K562 (cell line): ENCODE data around the gene CBL. TPM values are rescaled to one million over a fixed set of nuclear protein-coding genes. Genes with fewer than 3 reads are reported as not detected.

Experiments
- ATAC-seq: fragments of 200-7000 bp; cut with Tn5 transposase; 3 replicates; pipeline ENCODE4 v1.9.1; 2020; ENCODE audit warnings: moderate library complexity
- BruUV-seq: library from RNA; stranded (reverse); fragments of 400-500 nt; replicated peaks from 2 replicates; lab custom pipeline; 2021; lab: Mats Ljungman, UMichigan
- CTCF ChIA-PET: fragments of 300-600 bp; formaldehyde crosslinking; extraction: SDS; loops from one replicate; lab custom pipeline; 2021; ENCODE audit warnings: low intra/inter-chr PET ratio; lab: Yijun Ruan, JAX
- POLR2A ChIA-PET: fragments of 300-600, 350-650 bp; sonication (Branson Sonifier 250); formaldehyde crosslinking; extraction: SDS; loops from one replicate; lab custom pipeline; 2021; ENCODE audit warnings: antibody characterized with exemption, inconsistent platforms; lab: Yijun Ruan, JAX
- DNase-seq, 4 experiments: peaks; one replicate each; pipeline versions ENCODE4 v3.0.0 to v3.0.0-alpha.2; 2011 to 2018; ENCODE audit warnings: low spot score in 3 of 4, mixed read lengths in 3 of 4; ENCODE audit errors: extremely low read depth in 1 of 4
- FAIRE-seq: peaks from 2 replicates; lab custom pipeline; 2011; peaks lifted over from hg19 to GRCh38; lab: Jason Lieb, UNC
- H2AFZ ChIP-seq: 2 replicates; pipeline ENCODE4 v1.6.0; 2011; ENCODE audit warnings: low read depth, low read length, control low read depth, inconsistent platforms
- H3K27ac ChIP-seq: fragments of 200-600 bp; 3 replicates; pipeline ENCODE4 v1.8.0; 2011; ENCODE audit warnings: low read depth, mild to moderate bottlenecking, control low read depth, inconsistent platforms, low read length, moderate library complexity, mixed read lengths; ENCODE audit errors: extremely low read depth
- H3K27me3 ChIP-seq, 2 experiments: fragments of 300-600 bp in 1 of 2; 2 replicates in 1 of 2; 3 replicates in 1 of 2; pipeline versions ENCODE4 v1.6.0 to v1.8.0; 2011; ENCODE audit warnings: inconsistent platforms in 2 of 2, low read length in 2 of 2, mild to moderate bottlenecking in 1 of 2, mixed read lengths in 1 of 2, moderate library complexity in 1 of 2; ENCODE audit not compliant: control insufficient read depth in 2 of 2, insufficient read depth in 2 of 2
- H3K36me3 ChIP-seq: fragments of 300-600 bp; 3 replicates; pipeline ENCODE4 v1.8.0; 2011; ENCODE audit warnings: mild to moderate bottlenecking, low read length, inconsistent platforms; ENCODE audit not compliant: control insufficient read depth, insufficient read depth
- H3K4me1 ChIP-seq, 2 experiments: fragments of 200-600 bp in 1 of 2; replicated peaks in 1 of 2; 2 replicates in 1 of 2; 3 replicates in 1 of 2; pipeline versions ENCODE4 v1.5.1 to v1.8.0; 2011; ENCODE audit warnings: inconsistent platforms in 2 of 2, low read length in 2 of 2, mild to moderate bottlenecking in 1 of 2, mixed read lengths in 1 of 2, moderate library complexity in 1 of 2; ENCODE audit not compliant: control insufficient read depth in 2 of 2, insufficient read depth in 2 of 2
- H3K4me2 ChIP-seq: 2 replicates; pipeline ENCODE4 v1.6.1; 2011; ENCODE audit warnings: low read length, control low read depth, inconsistent platforms, mixed read lengths; ENCODE audit not compliant: insufficient read depth
- H3K4me3 ChIP-seq: fragments of 200-600 bp; sonication (generic), shearing (Covaris generic); 2 replicates; pipeline ENCODE4 v1.5.1; 2016; ENCODE audit warnings: control low read depth, inconsistent platforms
- H3K79me2 ChIP-seq: fragments of 200-600 bp; 3 replicates; pipeline ENCODE4 v1.8.0; 2011; ENCODE audit warnings: low read length, inconsistent platforms; ENCODE audit not compliant: control insufficient read depth, insufficient read depth
- H3K9ac ChIP-seq, 2 experiments: 2 replicates each; pipeline versions ENCODE4 v1.6.0 to v1.6.1; 2011; ENCODE audit warnings: low read depth in 2 of 2, low read length in 2 of 2, control low read depth in 1 of 2, inconsistent platforms in 1 of 2, mild to moderate bottlenecking in 1 of 2, mixed read lengths in 1 of 2; ENCODE audit not compliant: insufficient read depth in 1 of 2
- H3K9me1 ChIP-seq: one replicate; pipeline ENCODE4 v1.6.0; 2011; ENCODE audit warnings: inconsistent platforms, mild to moderate bottlenecking, low read length, moderate library complexity; ENCODE audit not compliant: control insufficient read depth, insufficient read depth
- H3K9me3 ChIP-seq: replicated peaks from 2 replicates; pipeline ENCODE4 v1.5.1; 2011; ENCODE audit warnings: low read depth, low read length, inconsistent platforms; ENCODE audit not compliant: control insufficient read depth, insufficient read depth
- H4K20me1 ChIP-seq: replicated peaks from 2 replicates; pipeline ENCODE4 v1.6.1; 2011; ENCODE audit warnings: low read length, inconsistent platforms, mixed read lengths; ENCODE audit not compliant: control insufficient read depth, insufficient read depth
- ARID3B ChIP-seq: fragments of 250-450 bp; sonication (Bioruptor Pico); IDR thresholded peaks from 2 replicates; pipeline ENCODE4 v1.4.0; 2020; ENCODE audit warnings: borderline replicate concordance
- E2F5 ChIP-seq: sonication (generic); formaldehyde crosslinking; IDR thresholded peaks from 2 replicates; pipeline ENCODE4 v1.8.0; 2022; ENCODE audit warnings: mild to moderate bottlenecking, missing genetic modification reagents
- ETS1 ChIP-seq: conservative IDR thresholded peaks from 2 replicates; pipeline ENCODE4 v1.6.1; 2011; ENCODE audit warnings: low read depth, mild to moderate bottlenecking, low read length; ENCODE audit not compliant: control insufficient read depth
- GTF2B ChIP-seq: IDR thresholded peaks from 2 replicates; pipeline ENCODE4 v1.6.1; 2011; ENCODE audit not compliant: insufficient read length; ENCODE audit errors: extremely low read depth
- HSF4 ChIP-seq: fragments of 250-450 bp; sonication (Bioruptor Pico); IDR thresholded peaks from 2 replicates; pipeline ENCODE4 v2.1.2; 2022; ENCODE audit warnings: mild to moderate bottlenecking, moderate library complexity, borderline replicate concordance
- IFI16 ChIP-seq: fragments of 250-450 bp; sonication (Bioruptor Pico); IDR thresholded peaks from 2 replicates; pipeline ENCODE4 v2.1.2; 2022; ENCODE audit warnings: mild to moderate bottlenecking, inconsistent platforms
- MAZ ChIP-seq, 2 experiments: fragments of 450-650 bp in 1 of 2; sonication (generic) in 1 of 2; formaldehyde crosslinking; IDR thresholded peaks in 1 of 2; conservative IDR thresholded peaks in 1 of 2; 2 replicates each; pipeline versions ENCODE4 v1.4.0 to v1.5.0; 2020; ENCODE audit warnings: mild to moderate bottlenecking in 1 of 2, missing genetic modification reagents in 1 of 2
- MITF ChIP-seq: IDR thresholded peaks from 2 replicates; pipeline ENCODE4 v1.6.1; 2014; ENCODE audit warnings: antibody characterized with exemption
- POLR2H ChIP-seq: IDR thresholded peaks from 2 replicates; pipeline ENCODE4 v1.6.1; 2016; ENCODE audit warnings: missing genetic modification characterization, low read depth, mild to moderate bottlenecking, control low read depth, missing compliant biosample characterization, moderate library complexity
- SFPQ ChIP-seq: fragments of 200-400 bp; formaldehyde crosslinking; IDR thresholded peaks from 2 replicates; pipeline ENCODE4 v1.6.1; 2017; ENCODE audit warnings: mild to moderate bottlenecking, low read depth, low read length, moderate library complexity
- TAF7 ChIP-seq: fragments of 450-650 bp; IDR thresholded peaks from 2 replicates; pipeline ENCODE4 v1.6.1; 2016; ENCODE audit warnings: missing genetic modification characterization, missing compliant biosample characterization
- TCFL5 ChIP-seq: fragments of 250-450 bp; sonication (Bioruptor Pico); conservative IDR thresholded peaks from 2 replicates; pipeline ENCODE4 v1.6.1; 2021; ENCODE audit warnings: mild to moderate bottlenecking, moderate library complexity, matching md5 sums
- WGBS: fragments of 100-300 bp; shearing (Covaris generic); methylation state at CpG from one replicate; pipeline ENCODE4 v1.1.6; 2016; ENCODE audit warnings: low coverage, mixed read lengths; ENCODE audit not compliant: insufficient coverage; ENCODE audit errors: missing lambda C conversion rate; 5-methylcytosine and 5-hydroxymethylcytosine counted together
- in situ Hi-C: fragments of 300-500 bp; cut with MboI; formaldehyde crosslinking; loops from 4 replicates; pipeline ENCODE4 v1.15.0; 2018; ENCODE audit warnings: inconsistent platforms, mixed read lengths
- intact Hi-C: fragments of 100-400 bp; cut with micrococcal nuclease; formaldehyde crosslinking; loops from 2 replicates; pipeline ENCODE4 v1.14.2; 2022
- polyA plus RNA-seq, 8 experiments: library from polyadenylated mRNA; depleted of rRNA in 4 of 8; stranded (reverse) in 5 of 8; unstranded in 3 of 8; fragments of >200 nt; fragmentation: Nextera tagmentation in 2 of 8; fragmentation: Illumina TruSeq in 1 of 8; extraction: Ambion mirVana in 2 of 8; extraction: Trizol in 1 of 8; gene quantifications; 2 replicates each; pipeline versions ENCODE4 v1.2.1 to v1.2.3, GENCODE V29; 2011 to 2014; ENCODE audit warnings: inconsistent platforms in 1 of 8, missing spikeins in 1 of 8
- total RNA-seq, 7 experiments: library from RNA; depleted of rRNA in 6 of 7; stranded (reverse); fragments of >200 nt in 6 of 7; fragmentation: Illumina TruSeq in 2 of 7; extraction: Trizol in 2 of 7; gene quantifications; 2 replicates each; pipeline versions ENCODE4 v1.2.1 to v1.2.3, GENCODE V29; 2011 to 2021; ENCODE audit warnings: low replicate concordance in 1 of 7

The CBL gene
- total and polyA plus RNA-seq, 9 of the 15 experiments (the other 6 are each of a cell fraction or from before 2014, with no cell fraction given), result 3.2 to 24.9 (median 9.9) TPM

GRCh38 chr11:119300198-119300964 is 94.2 kb downstream of the CBL start:
- no peaks in the 10 kb centered on the region for H3K9me1 ChIP-seq
- FAIRE-seq (no peak), ATAC-seq (no peak), DNase-seq (no peak)
- BruUV-seq, result no TSS peak
- in situ Hi-C loops, result no loop called here
- H3K4me3 ChIP-seq, result no peak overlapping the region
- H4K20me1 ChIP-seq, result no peaks in the 10 kb centered on the region
- H3K9ac ChIP-seq, result no peak overlapping the region
- no peak overlapping the region for H3K27ac ChIP-seq
- no peaks in the 10 kb centered on the region for H3K79me2 ChIP-seq
- no peak overlapping the region for H2AFZ ChIP-seq
- intact Hi-C loops, result no loop called here
- POLR2A ChIA-PET, result interaction anchor here (0.6 to 2.5 kb wide), 6 partner anchors 10 to 206 kb away, joined by 3 to 17 read pairs (median 3); a partner anchor contains a TSS
- 75% methylated on average over 3 of the region's 3 CpGs for WGBS
- H3K4me2 ChIP-seq, result no peak overlapping the region
- H3K36me3 ChIP-seq, result peaks cover 78% of the 10 kb centered on the region
- H3K9me3 ChIP-seq, result no peaks in the 10 kb centered on the region
- TF ChIP-seq TCFL5 (CRISPR knock-in tag), result no peak
- no peak for TF ChIP-seq ARID3B (CRISPR knock-in tag)
- no peak for TF ChIP-seq POLR2H (tag)
- no peak for TF ChIP-seq SFPQ
- no peak for TF ChIP-seq HSF4
- no peak for TF ChIP-seq GTF2B
- no peak for TF ChIP-seq IFI16 (CRISPR knock-in tag)
- no peak for TF ChIP-seq MAZ (CRISPR knock-in tag; conservative IDR thresholded peaks at IDR 0.05 in 1 of 2, IDR thresholded peaks at IDR 0.05 in 1 of 2)
- TF ChIP-seq E2F5 (CRISPR knock-in tag), result no peak
- TF ChIP-seq TAF7 (tag), result no peak
- no peak for TF ChIP-seq MITF
- no peak for TF ChIP-seq ETS1
- H3K27me3 ChIP-seq, result no peaks in the 10 kb centered on the region
- no peaks in the 10 kb centered on the region for H3K4me1 ChIP-seq
- CTCF ChIA-PET, result no interaction called here
